IMR-90 (cell line): ENCODE data around the gene EHHADH. TPM values are rescaled to one million over a fixed set of nuclear protein-coding genes. Genes with fewer than 3 reads are reported as not detected.
A peak's percentile ranks its signal among the peaks of the same experiment; 100 is the strongest.

ENCODE experiments used
- ATAC-seq: fragments of 200-7000 bp; cut with Tn5 transposase; 2 replicates; pipeline ENCODE4 v1.9.1; 2020; ENCODE audit warnings: low read depth, mild to moderate bottlenecking, moderate library complexity
- BruUV-seq: library from RNA; stranded (reverse); fragments of 400-500 nt; replicated peaks from 2 replicates; lab custom pipeline; 2021; lab: Mats Ljungman, UMichigan
- CTCF ChIA-PET: fragments of 300-600 bp; formaldehyde crosslinking; extraction: SDS; loops from one replicate; lab custom pipeline; 2021; ENCODE audit warnings: antibody characterized with exemption; lab: Yijun Ruan, JAX
- POLR2A ChIA-PET: fragments of 300-600 bp; sonication (Branson Sonifier 250); formaldehyde crosslinking; loops from one replicate; lab custom pipeline; 2022; ENCODE audit warnings: antibody characterized with exemption; ENCODE audit not compliant: unreplicated experiment; lab: Charles Lee
- DNase-seq: peaks from one replicate; pipeline ENCODE4 v3.0.0; 2013
- H2AFZ ChIP-seq: replicated peaks from 2 replicates; pipeline ENCODE3; 2013; ENCODE audit warnings: low read length, mild to moderate bottlenecking; ENCODE audit not compliant: poor library complexity
- H2AK5ac ChIP-seq: 2 replicates; pipeline ENCODE4 v1.6.1; 2013; ENCODE audit warnings: low read depth, low read length, inconsistent platforms
- H2AK9ac ChIP-seq: replicated peaks from 2 replicates; pipeline ENCODE3; 2013; ENCODE audit warnings: mild to moderate bottlenecking, low read depth, low read length, moderate library complexity; ENCODE audit not compliant: poor library complexity
- H2BK120ac ChIP-seq: 2 replicates; pipeline ENCODE4 v1.6.1; 2013; ENCODE audit warnings: low read depth, low read length, inconsistent platforms
- H2BK15ac ChIP-seq: 3 replicates; pipeline ENCODE4 v1.6.1; 2013; ENCODE audit warnings: low read depth, low read length, inconsistent platforms
- H2BK20ac ChIP-seq: 2 replicates; pipeline ENCODE4 v1.6.1; 2013; ENCODE audit warnings: low read depth, mild to moderate bottlenecking, inconsistent platforms, low read length, moderate library complexity
- H2BK5ac ChIP-seq: 2 replicates; pipeline ENCODE4 v1.6.1; 2013; ENCODE audit warnings: mild to moderate bottlenecking, low read depth, low read length, inconsistent platforms; ENCODE audit not compliant: poor library complexity, severe bottlenecking
- H3K14ac ChIP-seq: replicated peaks from 2 replicates; pipeline ENCODE4 v1.6.1; 2013; ENCODE audit warnings: low read depth, low read length, inconsistent platforms
- H3K18ac ChIP-seq: 2 replicates; pipeline ENCODE4 v1.6.1; 2013; ENCODE audit warnings: low read depth, low read length, control low read depth
- H3K23ac ChIP-seq: 2 replicates; pipeline ENCODE4 v1.6.1; 2013; ENCODE audit warnings: low read depth, low read length, inconsistent platforms
- H3K27ac ChIP-seq: 2 replicates; pipeline ENCODE4 v1.5.1; 2013; ENCODE audit warnings: mild to moderate bottlenecking, control low read depth, low read length; ENCODE audit not compliant: insufficient read depth
- H3K27me3 ChIP-seq: 2 replicates; pipeline ENCODE4 v1.6.1; 2013; ENCODE audit warnings: low read length; ENCODE audit not compliant: control insufficient read depth, insufficient read depth
- H3K36me3 ChIP-seq: 2 replicates; pipeline ENCODE4 v1.6.1; 2013; ENCODE audit warnings: low read length, mixed read lengths; ENCODE audit not compliant: control insufficient read depth, insufficient read depth
- H3K4ac ChIP-seq: 2 replicates; pipeline ENCODE4 v1.6.1; 2013; ENCODE audit warnings: low read depth, low read length, inconsistent platforms
- H3K4me1 ChIP-seq: 2 replicates; pipeline ENCODE4 v1.6.1; 2013; ENCODE audit warnings: low read length, mixed read lengths; ENCODE audit not compliant: control insufficient read depth, insufficient read depth
- H3K4me2 ChIP-seq: 2 replicates; pipeline ENCODE4 v1.6.1; 2013; ENCODE audit warnings: low read depth, mild to moderate bottlenecking, control low read depth, low read length, moderate library complexity
- H3K4me3 ChIP-seq: 2 replicates; pipeline ENCODE4 v1.5.1; 2013; ENCODE audit warnings: low read depth, mild to moderate bottlenecking, control low read depth, low read length, moderate library complexity; ENCODE audit not compliant: insufficient read depth
- H3K56ac ChIP-seq: 2 replicates; pipeline ENCODE4 v1.6.1; 2013; ENCODE audit warnings: low read length, inconsistent platforms; ENCODE audit not compliant: insufficient read depth; ENCODE audit errors: extremely low read depth
- H3K79me1 ChIP-seq, 2 experiments: 2 replicates each; pipeline ENCODE4 v1.6.1; 2013; ENCODE audit warnings: low read length in 2 of 2, inconsistent platforms in 1 of 2, low read depth in 1 of 2
- H3K9ac ChIP-seq: 2 replicates; pipeline ENCODE4 v1.6.1; 2013; ENCODE audit warnings: low read depth, low read length, control low read depth
- H3K9me1 ChIP-seq: 2 replicates; pipeline ENCODE4 v1.6.1; 2013; ENCODE audit warnings: low read length, inconsistent platforms; ENCODE audit not compliant: insufficient read depth
- H3K9me3 ChIP-seq: 2 replicates; pipeline ENCODE4 v1.6.1; 2013; ENCODE audit warnings: low read length; ENCODE audit not compliant: control insufficient read depth, insufficient read depth
- H4K20me1 ChIP-seq: 2 replicates; pipeline ENCODE4 v1.6.1; 2013; ENCODE audit warnings: low read length, inconsistent platforms; ENCODE audit not compliant: insufficient read depth
- H4K5ac ChIP-seq: 2 replicates; pipeline ENCODE4 v1.6.1; 2013; ENCODE audit warnings: mild to moderate bottlenecking, low read depth, low read length, control low read depth
- H4K8ac ChIP-seq, 2 experiments: 2 replicates each; pipeline ENCODE4 v1.6.1; 2013; ENCODE audit warnings: low read depth in 2 of 2, low read length in 2 of 2, control low read depth in 1 of 2, inconsistent platforms in 1 of 2
- H4K91ac ChIP-seq: 2 replicates; pipeline ENCODE4 v1.6.1; 2013; ENCODE audit warnings: low read depth, low read length, inconsistent platforms; ENCODE audit not compliant: insufficient read depth
- BHLHE40 ChIP-seq: fragments of 150-350 bp; IDR thresholded peaks from 2 replicates; pipeline ENCODE4 v1.6.1; 2016; ENCODE audit warnings: mild to moderate bottlenecking, low read depth, low read length
- FOS ChIP-seq: fragments of 150-350 bp; IDR thresholded peaks from 2 replicates; pipeline ENCODE4 v1.6.1; 2016; ENCODE audit warnings: low read depth, low read length
- MAFK ChIP-seq: IDR thresholded peaks from 2 replicates; pipeline ENCODE4 v1.6.1; 2012; ENCODE audit warnings: low read depth, low read length, improper control_type of control experiment
- MAZ ChIP-seq: IDR thresholded peaks from 2 replicates; pipeline ENCODE4 v1.6.1; 2012; ENCODE audit warnings: low read depth, mild to moderate bottlenecking, low read length, improper control_type of control experiment, moderate library complexity, borderline replicate concordance
- NFE2L2 ChIP-seq: fragments of 150-350 bp; IDR thresholded peaks from 2 replicates; pipeline ENCODE4 v1.6.1; 2016; ENCODE audit warnings: low read depth, mild to moderate bottlenecking, low read length
- POLR2A ChIP-seq: IDR thresholded peaks from 2 replicates; pipeline ENCODE4 v1.6.1; 2012; ENCODE audit warnings: mild to moderate bottlenecking, low read depth, low read length
- SMC3 ChIP-seq: fragments of 150-350 bp; IDR thresholded peaks from 2 replicates; pipeline ENCODE4 v1.6.1; 2016; ENCODE audit warnings: low read depth, mild to moderate bottlenecking, antibody characterized with exemption, low read length, moderate library complexity
- dilution Hi-C: fragments of 300-500 bp; cut with HindIII; formaldehyde crosslinking; loops from one replicate; pipeline ENCODE4 v1.14.3; 2018; ENCODE audit warnings: low sequenced_read_pairs; ENCODE audit not compliant: unreplicated experiment
- in situ Hi-C: fragments of 300-500 bp; cut with MboI; formaldehyde crosslinking; loops from 3 replicates; pipeline ENCODE4 v1.14.3; 2019; ENCODE audit warnings: low sequenced_read_pairs, inconsistent platforms, mixed read lengths
- intact Hi-C: fragments of 100-400 bp; cut with micrococcal nuclease; formaldehyde crosslinking; loops from 2 replicates; pipeline ENCODE4 v1.10.0; 2022
- polyA plus RNA-seq, 3 experiments: library from polyadenylated mRNA; depleted of rRNA; stranded (reverse); fragments of >200 nt; gene quantifications; 2 replicates each; pipeline ENCODE4 v1.2.3, GENCODE V29; 2012; ENCODE audit warnings: low replicate concordance in 1 of 3
- total RNA-seq: library from RNA; depleted of rRNA; stranded (reverse); fragments of >200 nt; gene quantifications from 2 replicates; pipeline ENCODE4 v1.2.3, GENCODE V29; 2012
- TF ChIP-seq, protein P1 (sequence below): fragments of 150-350 bp; IDR thresholded peaks from 2 replicates; pipeline ENCODE4 v1.6.1; 2017; ENCODE audit warnings: mild to moderate bottlenecking, antibody characterized with exemption, low read length, low read depth
- TF ChIP-seq, protein P2 (sequence below): conservative IDR thresholded peaks from 2 replicates; pipeline ENCODE4 v1.5.1; 2012; ENCODE audit warnings: mild to moderate bottlenecking, low read depth, low read length, improper control_type of control experiment

The EHHADH gene
- total and polyA plus RNA-seq, 2 of the 4 experiments (the other 2 are of a cell fraction) = 2.0 to 4.7 TPM

GRCh38 chr3:185250247-185250646 is 3.6 kb downstream of the EHHADH start:
- dilution Hi-C loops (no loop called here), in situ Hi-C loops (no loop called here), intact Hi-C loops (no loop called here)
- no peak overlapping the region for H4K8ac ChIP-seq
- ChIA-PET POLR2A (no interaction called here), CTCF (interaction anchor here (0.7 to 1.1 kb wide), 2 partner anchors 24 to 25 kb away, joined by 3 to 10 read pairs; no protein-coding TSS in a partner anchor)
- no peak overlapping the region for H4K91ac ChIP-seq
- H3K79me1 ChIP-seq = no peaks in the 10 kb centered on the region
- H2AK9ac ChIP-seq = no peak overlapping the region
- no peak overlapping the region for H3K9ac ChIP-seq
- no peak overlapping the region for H3K14ac ChIP-seq
- no peak overlapping the region for H2BK5ac ChIP-seq
- H2BK15ac ChIP-seq = no peak overlapping the region
- no peaks in the 10 kb centered on the region for H4K20me1 ChIP-seq
- H3K27ac ChIP-seq = no peak overlapping the region
- H3K56ac ChIP-seq = no peak overlapping the region
- H3K36me3 ChIP-seq = no peaks in the 10 kb centered on the region
- no TSS peak for BruUV-seq
- no peak overlapping the region for H4K5ac ChIP-seq
- no peak overlapping the region for H3K4ac ChIP-seq
- H2AK5ac ChIP-seq = no peak overlapping the region
- H2AFZ ChIP-seq = no peak overlapping the region
- H3K27me3 ChIP-seq = no peaks in the 10 kb centered on the region
- ATAC-seq (no peak), DNase-seq (peak; percentile 4)
- H2BK20ac ChIP-seq = no peak overlapping the region
- H2BK120ac ChIP-seq = no peak overlapping the region
- H3K9me3 ChIP-seq = no peaks in the 10 kb centered on the region
- no peak overlapping the region for H3K4me2 ChIP-seq
- H3K23ac ChIP-seq = no peak overlapping the region
- no peak overlapping the region for H3K4me3 ChIP-seq
- no peaks in the 10 kb centered on the region for H3K4me1 ChIP-seq
- no peak overlapping the region for H3K18ac ChIP-seq
- H3K9me1 ChIP-seq = no peaks in the 10 kb centered on the region
- TF ChIP-seq, protein P1, sequence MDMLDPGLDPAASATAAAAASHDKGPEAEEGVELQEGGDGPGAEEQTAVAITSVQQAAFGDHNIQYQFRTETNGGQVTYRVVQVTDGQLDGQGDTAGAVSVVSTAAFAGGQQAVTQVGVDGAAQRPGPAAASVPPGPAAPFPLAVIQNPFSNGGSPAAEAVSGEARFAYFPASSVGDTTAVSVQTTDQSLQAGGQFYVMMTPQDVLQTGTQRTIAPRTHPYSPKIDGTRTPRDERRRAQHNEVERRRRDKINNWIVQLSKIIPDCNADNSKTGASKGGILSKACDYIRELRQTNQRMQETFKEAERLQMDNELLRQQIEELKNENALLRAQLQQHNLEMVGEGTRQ = no peak
- TF ChIP-seq, protein P2, sequence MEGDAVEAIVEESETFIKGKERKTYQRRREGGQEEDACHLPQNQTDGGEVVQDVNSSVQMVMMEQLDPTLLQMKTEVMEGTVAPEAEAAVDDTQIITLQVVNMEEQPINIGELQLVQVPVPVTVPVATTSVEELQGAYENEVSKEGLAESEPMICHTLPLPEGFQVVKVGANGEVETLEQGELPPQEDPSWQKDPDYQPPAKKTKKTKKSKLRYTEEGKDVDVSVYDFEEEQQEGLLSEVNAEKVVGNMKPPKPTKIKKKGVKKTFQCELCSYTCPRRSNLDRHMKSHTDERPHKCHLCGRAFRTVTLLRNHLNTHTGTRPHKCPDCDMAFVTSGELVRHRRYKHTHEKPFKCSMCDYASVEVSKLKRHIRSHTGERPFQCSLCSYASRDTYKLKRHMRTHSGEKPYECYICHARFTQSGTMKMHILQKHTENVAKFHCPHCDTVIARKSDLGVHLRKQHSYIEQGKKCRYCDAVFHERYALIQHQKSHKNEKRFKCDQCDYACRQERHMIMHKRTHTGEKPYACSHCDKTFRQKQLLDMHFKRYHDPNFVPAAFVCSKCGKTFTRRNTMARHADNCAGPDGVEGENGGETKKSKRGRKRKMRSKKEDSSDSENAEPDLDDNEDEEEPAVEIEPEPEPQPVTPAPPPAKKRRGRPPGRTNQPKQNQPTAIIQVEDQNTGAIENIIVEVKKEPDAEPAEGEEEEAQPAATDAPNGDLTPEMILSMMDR = no peak
- TF ChIP-seq FOS = no peak
- TF ChIP-seq BHLHE40 = no peak
- TF ChIP-seq NFE2L2 = no peak
- no peak for TF ChIP-seq MAZ
- no peak for TF ChIP-seq POLR2A
- TF ChIP-seq SMC3 = no peak
- no peak for TF ChIP-seq MAFK
